ENCODE results near the gene PGAM2. TPM values are rescaled to one million over a fixed set of nuclear protein-coding genes. Genes with fewer than 3 reads are reported as not detected.

The PGAM2 gene
- total RNA-seq, 1 donor from 2014 or later = 2.5 TPM

GRCh38 chr7:44050121-44050914 lies 15.0 kb downstream of the PGAM2 start:
- Mint-ChIP-seq H3K27ac (no peak overlapping the region), H3K36me3 (ENCODE audit: insufficient read depth) (peaks cover 5% of the 10 kb centered on the region), H3K4me3 (ENCODE audit: low read depth) (no peak overlapping the region), H3K4me1 (ENCODE audit: low read depth) (peaks cover 12% of the 10 kb centered on the region), H3K27me3 (no peaks in the 10 kb centered on the region), H3K9me3 (ENCODE audit: low read depth) (no peaks in the 10 kb centered on the region)
- TF ChIP-seq CTCF (IDR thresholded peaks at IDR 0.05; ENCODE audit: unreplicated experiment) = no peak
- DNase-seq (ENCODE audit: low spot score, unreplicated experiment) = no peak

- H3K36me3 Mint-ChIP-seq (ENCODE audit: insufficient read depth) = peaks cover 1% of the 10 kb centered on the region
- H3K4me1 Mint-ChIP-seq (ENCODE audit: low read depth) = peaks cover 19% of the 10 kb centered on the region
- H3K27ac Mint-ChIP-seq = no peak overlapping the region
- no peaks in the 10 kb centered on the region for H3K27me3 Mint-ChIP-seq
- no peaks in the 10 kb centered on the region for H3K9me3 Mint-ChIP-seq (ENCODE audit: low read depth)
- DNase-seq (ENCODE audit: low spot score, unreplicated experiment) = no peak
- no peak overlapping the region for H3K4me3 Mint-ChIP-seq (ENCODE audit: low read depth)
- no peak for TF ChIP-seq CTCF (IDR thresholded peaks at IDR 0.05; ENCODE audit: unreplicated experiment)
These were observed 17.2 kb downstream of the PGAM2 start for GRCh38 chr7:44048031-44048795.

GRCh38 chr7:44046321-44047061 lies 18.9 kb downstream of the PGAM2 start:
- H3K4me3 Mint-ChIP-seq (ENCODE audit: low read depth) = peak overlapping the region; percentile 85

GRCh38 chr7:44045226-44046014 lies 19.9 kb downstream of the PGAM2 start:
- TF ChIP-seq CTCF (IDR thresholded peaks at IDR 0.05; ENCODE audit: unreplicated experiment) = no peak
- peaks cover 1% of the 10 kb centered on the region for H3K36me3 Mint-ChIP-seq (ENCODE audit: insufficient read depth)
- peak overlapping the region; percentile 85 for H3K4me3 Mint-ChIP-seq (ENCODE audit: low read depth)
- DNase-seq (ENCODE audit: low spot score, unreplicated experiment) = no peak
- no peaks in the 10 kb centered on the region for H3K9me3 Mint-ChIP-seq (ENCODE audit: low read depth)
- H3K27me3 Mint-ChIP-seq = no peaks in the 10 kb centered on the region
- H3K4me1 Mint-ChIP-seq (ENCODE audit: low read depth) = peaks cover 20% of the 10 kb centered on the region
- H3K27ac Mint-ChIP-seq = peak overlapping the region; percentile 71

More at GRCh38 chr7:44046321-44047061, 18.9 kb downstream of the PGAM2 start:
- peaks cover 19% of the 10 kb centered on the region for H3K4me1 Mint-ChIP-seq (ENCODE audit: low read depth)
- TF ChIP-seq CTCF (IDR thresholded peaks at IDR 0.05; ENCODE audit: unreplicated experiment) = no peak
- no peaks in the 10 kb centered on the region for H3K27me3 Mint-ChIP-seq
- no peak overlapping the region for H3K27ac Mint-ChIP-seq
- DNase-seq (ENCODE audit: low spot score, unreplicated experiment) = no peak
- H3K9me3 Mint-ChIP-seq (ENCODE audit: low read depth) = no peaks in the 10 kb centered on the region
- H3K36me3 Mint-ChIP-seq (ENCODE audit: insufficient read depth) = peaks cover 1% of the 10 kb centered on the region
